A549 (cell line): ENCODE measurements around the gene DACT2. TPM values are rescaled to one million over a fixed set of nuclear protein-coding genes. Genes with fewer than 3 reads are reported as not detected.
"Not testable (repeated sequence)": the region's sequence is repeated elsewhere in the genome, so short reads cannot be mapped to it uniquely, and the experiment has no call there.

ENCODE experiments used
- ATAC-seq, 2 experiments: fragments of 200-7000 bp in 1 of 2; fragments of >200 bp in 1 of 2; cut with Nextera tagmentation in 1 of 2; cut with Tn5 transposase in 1 of 2; 3 replicates each; pipeline versions ENCODE4 v1.8.0 to v1.9.1; 2018 to 2020; ENCODE audit warnings: mild to moderate bottlenecking in 1 of 2, moderate library complexity in 1 of 2
- CTCF ChIA-PET: fragments of 300-600 bp; sonication (Branson Sonifier 250); formaldehyde crosslinking; extraction: SDS; loops from one replicate; lab custom pipeline; 2021; ENCODE audit warnings: antibody characterized with exemption, inconsistent platforms; lab: Yijun Ruan, JAX
- POLR2A ChIA-PET: fragments of 350-600 bp; formaldehyde crosslinking; extraction: SDS; loops from one replicate; lab custom pipeline; 2021; ENCODE audit warnings: antibody characterized with exemption, inconsistent platforms; lab: Yijun Ruan, JAX
- DNase-seq, 2 experiments: peaks; one replicate each; pipeline versions ENCODE4 v3.0.0 to v3.0.0-alpha.2; 2011 to 2016; ENCODE audit warnings: low read depth in 1 of 2, low spot score in 1 of 2
- FAIRE-seq: peaks from 2 replicates; lab custom pipeline; 2011; peaks lifted over from hg19 to GRCh38; lab: Jason Lieb, UNC
- H3K27ac ChIP-seq, 2 experiments: fragments of >200 bp; sonication (Bioruptor Twin); formaldehyde crosslinking; 3 replicates each; pipeline ENCODE4 v1.5.1; 2016 to 2017
- H3K4me1 ChIP-seq: fragments of >200 bp; sonication (Bioruptor Twin); formaldehyde crosslinking; 3 replicates; pipeline ENCODE4 v1.6.1; 2016
- H3K4me2 ChIP-seq: fragments of >200 bp; sonication (Bioruptor Twin); formaldehyde crosslinking; 3 replicates; pipeline ENCODE4 v1.6.1; 2016
- H3K4me3 ChIP-seq: fragments of >200 bp; sonication (Bioruptor Twin); formaldehyde crosslinking; 3 replicates; pipeline ENCODE4 v1.5.1; 2016
- H3K9me3 ChIP-seq: fragments of >200 bp; sonication (Bioruptor Twin); formaldehyde crosslinking; 3 replicates; pipeline ENCODE4 v1.6.1; 2016
- CBX8 ChIP-seq: fragments of 200-600 bp; sonication (generic); IDR thresholded peaks from 2 replicates; pipeline ENCODE4 v1.6.1; 2016
- CHD2 ChIP-seq: fragments of 150-350 bp; IDR thresholded peaks from 2 replicates; pipeline ENCODE4 v1.6.1; 2014; ENCODE audit warnings: low read length; ENCODE audit not compliant: partially characterized antibody
- EHMT2 ChIP-seq: fragments of 200-600 bp; sonication (generic); IDR thresholded peaks from 2 replicates; pipeline ENCODE4 v1.6.1; 2016; ENCODE audit warnings: antibody characterized with exemption, low read depth, mild to moderate bottlenecking, moderate library complexity
- FOSL2 ChIP-seq, 2 experiments: fragments of 450-650 bp in 1 of 2; fragments of >200 bp in 1 of 2; sonication (Bioruptor Twin) in 1 of 2; formaldehyde crosslinking; IDR thresholded peaks; 2 replicates each; pipeline versions ENCODE4 v1.5.0 to v1.6.1; 2016 to 2020; ENCODE audit warnings: mild to moderate bottlenecking in 1 of 2, moderate library complexity in 1 of 2
- KDM5A ChIP-seq: fragments of 200-600 bp; sonication (generic); IDR thresholded peaks from 2 replicates; pipeline ENCODE4 v1.6.1; 2016; ENCODE audit warnings: antibody characterized with exemption, mild to moderate bottlenecking
- MAFK ChIP-seq: fragments of 450-650 bp; IDR thresholded peaks from 2 replicates; pipeline ENCODE4 v1.6.1; 2014; ENCODE audit not compliant: partially characterized antibody
- MAZ ChIP-seq: fragments of 150-350 bp; IDR thresholded peaks from 2 replicates; pipeline ENCODE4 v1.6.1; 2014; ENCODE audit warnings: antibody characterized with exemption, low read depth, low read length, borderline replicate concordance
- SMC3 ChIP-seq: fragments of >200 bp; sonication (Bioruptor Twin); formaldehyde crosslinking; IDR thresholded peaks from 3 replicates; pipeline ENCODE4 v1.6.1; 2018; ENCODE audit warnings: inconsistent platforms
- TP53 ChIP-seq: fragments of 250-450 bp; sonication (Bioruptor Pico); IDR thresholded peaks from 2 replicates; pipeline ENCODE4 v1.5.0; 2021; ENCODE audit warnings: mild to moderate bottlenecking, moderate library complexity
- ZC3H11A ChIP-seq: fragments of 450-650 bp; IDR thresholded peaks from 2 replicates; pipeline ENCODE4 v1.6.1; 2014; ENCODE audit warnings: antibody characterized with exemption, mild to moderate bottlenecking
- ZNF302 ChIP-seq: fragments of 250-450 bp; sonication (Bioruptor Pico); IDR thresholded peaks from 2 replicates; pipeline ENCODE4 v1.9.0; 2021; ENCODE audit warnings: inconsistent platforms, mild to moderate bottlenecking, moderate library complexity
- ZSCAN20 ChIP-seq: fragments of 250-450 bp; sonication (Bioruptor Pico); IDR thresholded peaks from 2 replicates; pipeline ENCODE4 v1.8.0; 2022; ENCODE audit warnings: mild to moderate bottlenecking, moderate library complexity
- WGBS: methylation state at CpG from one replicate; pipeline ENCODE4 v1.1.6; 2017; ENCODE audit errors: missing lambda C conversion rate; 5-methylcytosine and 5-hydroxymethylcytosine counted together
- polyA plus RNA-seq, 4 experiments: library from polyadenylated mRNA; depleted of rRNA in 3 of 4; stranded (reverse); fragments of >200 nt; fragmentation: RNase III in 1 of 4; extraction: RNeasy Plus Mini Kit Qiagen cat#74134 plus additional on column Dnase treatment in 1 of 4; gene quantifications; 2 replicates in 3 of 4; 3 replicates in 1 of 4; pipeline ENCODE4 v1.2.3, GENCODE V29; 2011 to 2017
- TF ChIP-seq, protein P1 (sequence below): fragments of 250-450 bp; sonication (Bioruptor Pico); IDR thresholded peaks from 2 replicates; pipeline ENCODE4 v1.5.0; 2021; ENCODE audit warnings: mild to moderate bottlenecking, moderate library complexity, borderline replicate concordance
- TF ChIP-seq, protein P2 (sequence below): IDR thresholded peaks from 2 replicates; pipeline ENCODE4 v1.6.1; 2012
- TF ChIP-seq, protein P3 (sequence below): fragments of >200 bp; sonication (Bioruptor Twin); formaldehyde crosslinking; IDR thresholded peaks from 2 replicates; pipeline ENCODE4 v1.6.1; 2016
- TF ChIP-seq, protein P4 (sequence below): fragments of 200-600 bp; sonication (generic); IDR thresholded peaks from 2 replicates; pipeline ENCODE4 v1.6.1; 2016; ENCODE audit warnings: antibody characterized with exemption, mild to moderate bottlenecking, moderate library complexity

The DACT2 gene
- polyA plus RNA-seq, 2 of the 4 experiments (the other 2 are of a cell fraction) = 0.63 to 1.5 TPM

DNA sequence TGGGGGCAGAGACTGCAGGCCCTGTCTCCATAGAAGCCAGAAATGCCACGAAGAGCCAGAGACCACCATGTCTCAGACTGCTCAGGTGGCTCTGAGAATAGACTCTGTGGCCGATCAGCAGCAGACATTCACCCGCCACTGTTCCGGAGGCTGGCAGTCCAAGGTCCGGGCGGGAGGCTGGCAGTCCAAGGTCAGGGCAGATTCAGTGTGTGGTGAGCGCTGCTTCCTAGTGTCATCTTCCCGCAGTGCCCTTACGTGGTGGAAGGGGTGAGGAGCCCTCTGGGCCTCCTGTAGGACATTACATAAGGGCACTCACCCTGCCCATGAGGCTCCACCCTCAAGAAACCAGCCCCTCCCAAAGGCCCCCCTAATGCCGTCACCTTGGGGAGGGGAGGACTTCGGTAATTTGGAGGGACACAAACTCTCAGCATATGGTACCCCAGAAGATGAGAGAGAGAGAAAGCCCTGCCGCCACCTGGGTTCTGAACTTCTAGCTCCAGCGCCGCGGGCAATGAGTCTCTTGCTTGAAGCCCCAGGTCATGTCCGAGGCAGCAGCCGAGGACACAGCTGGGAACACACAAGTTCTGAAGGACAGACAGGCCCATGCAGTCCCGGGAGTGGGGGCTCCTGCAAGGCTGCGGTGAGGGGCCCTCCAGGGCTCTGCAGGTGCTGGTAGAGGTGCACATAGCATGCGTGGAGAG lies 36.4 kb downstream of the DACT2 start:
- CTCF ChIA-PET = no interaction called here
- TF ChIP-seq EHMT2 (no peak), MAZ (no peak), TP53 (no peak), MAFK (no peak), KDM5A (no peak), ZC3H11A (no peak), SMC3 (no peak), CHD2 (no peak), CBX8 (no peak)
- TF ChIP-seq, protein P1, sequence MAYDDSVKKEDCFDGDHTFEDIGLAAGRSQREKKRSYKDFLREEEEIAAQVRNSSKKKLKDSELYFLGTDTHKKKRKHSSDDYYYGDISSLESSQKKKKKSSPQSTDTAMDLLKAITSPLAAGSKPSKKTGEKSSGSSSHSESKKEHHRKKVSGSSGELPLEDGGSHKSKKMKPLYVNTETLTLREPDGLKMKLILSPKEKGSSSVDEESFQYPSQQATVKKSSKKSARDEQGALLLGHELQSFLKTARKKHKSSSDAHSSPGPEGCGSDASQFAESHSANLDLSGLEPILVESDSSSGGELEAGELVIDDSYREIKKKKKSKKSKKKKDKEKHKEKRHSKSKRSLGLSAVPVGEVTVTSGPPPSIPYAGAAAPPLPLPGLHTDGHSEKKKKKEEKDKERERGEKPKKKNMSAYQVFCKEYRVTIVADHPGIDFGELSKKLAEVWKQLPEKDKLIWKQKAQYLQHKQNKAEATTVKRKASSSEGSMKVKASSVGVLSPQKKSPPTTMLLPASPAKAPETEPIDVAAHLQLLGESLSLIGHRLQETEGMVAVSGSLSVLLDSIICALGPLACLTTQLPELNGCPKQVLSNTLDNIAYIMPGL (CRISPR knock-in tag) = no peak
- TF ChIP-seq, protein P2, sequence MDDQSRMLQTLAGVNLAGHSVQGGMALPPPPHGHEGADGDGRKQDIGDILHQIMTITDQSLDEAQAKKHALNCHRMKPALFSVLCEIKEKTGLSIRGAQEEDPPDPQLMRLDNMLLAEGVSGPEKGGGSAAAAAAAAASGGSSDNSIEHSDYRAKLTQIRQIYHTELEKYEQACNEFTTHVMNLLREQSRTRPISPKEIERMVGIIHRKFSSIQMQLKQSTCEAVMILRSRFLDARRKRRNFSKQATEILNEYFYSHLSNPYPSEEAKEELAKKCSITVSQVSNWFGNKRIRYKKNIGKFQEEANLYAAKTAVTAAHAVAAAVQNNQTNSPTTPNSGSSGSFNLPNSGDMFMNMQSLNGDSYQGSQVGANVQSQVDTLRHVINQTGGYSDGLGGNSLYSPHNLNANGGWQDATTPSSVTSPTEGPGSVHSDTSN = no peak
- TF ChIP-seq, protein P3, sequence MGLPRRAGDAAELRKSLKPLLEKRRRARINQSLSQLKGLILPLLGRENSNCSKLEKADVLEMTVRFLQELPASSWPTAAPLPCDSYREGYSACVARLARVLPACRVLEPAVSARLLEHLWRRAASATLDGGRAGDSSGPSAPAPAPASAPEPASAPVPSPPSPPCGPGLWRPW = no peak
- TF ChIP-seq, protein P4, sequence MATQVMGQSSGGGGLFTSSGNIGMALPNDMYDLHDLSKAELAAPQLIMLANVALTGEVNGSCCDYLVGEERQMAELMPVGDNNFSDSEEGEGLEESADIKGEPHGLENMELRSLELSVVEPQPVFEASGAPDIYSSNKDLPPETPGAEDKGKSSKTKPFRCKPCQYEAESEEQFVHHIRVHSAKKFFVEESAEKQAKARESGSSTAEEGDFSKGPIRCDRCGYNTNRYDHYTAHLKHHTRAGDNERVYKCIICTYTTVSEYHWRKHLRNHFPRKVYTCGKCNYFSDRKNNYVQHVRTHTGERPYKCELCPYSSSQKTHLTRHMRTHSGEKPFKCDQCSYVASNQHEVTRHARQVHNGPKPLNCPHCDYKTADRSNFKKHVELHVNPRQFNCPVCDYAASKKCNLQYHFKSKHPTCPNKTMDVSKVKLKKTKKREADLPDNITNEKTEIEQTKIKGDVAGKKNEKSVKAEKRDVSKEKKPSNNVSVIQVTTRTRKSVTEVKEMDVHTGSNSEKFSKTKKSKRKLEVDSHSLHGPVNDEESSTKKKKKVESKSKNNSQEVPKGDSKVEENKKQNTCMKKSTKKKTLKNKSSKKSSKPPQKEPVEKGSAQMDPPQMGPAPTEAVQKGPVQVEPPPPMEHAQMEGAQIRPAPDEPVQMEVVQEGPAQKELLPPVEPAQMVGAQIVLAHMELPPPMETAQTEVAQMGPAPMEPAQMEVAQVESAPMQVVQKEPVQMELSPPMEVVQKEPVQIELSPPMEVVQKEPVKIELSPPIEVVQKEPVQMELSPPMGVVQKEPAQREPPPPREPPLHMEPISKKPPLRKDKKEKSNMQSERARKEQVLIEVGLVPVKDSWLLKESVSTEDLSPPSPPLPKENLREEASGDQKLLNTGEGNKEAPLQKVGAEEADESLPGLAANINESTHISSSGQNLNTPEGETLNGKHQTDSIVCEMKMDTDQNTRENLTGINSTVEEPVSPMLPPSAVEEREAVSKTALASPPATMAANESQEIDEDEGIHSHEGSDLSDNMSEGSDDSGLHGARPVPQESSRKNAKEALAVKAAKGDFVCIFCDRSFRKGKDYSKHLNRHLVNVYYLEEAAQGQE = no peak
- TF ChIP-seq, all 56 proteins: peak for 0

DNA sequence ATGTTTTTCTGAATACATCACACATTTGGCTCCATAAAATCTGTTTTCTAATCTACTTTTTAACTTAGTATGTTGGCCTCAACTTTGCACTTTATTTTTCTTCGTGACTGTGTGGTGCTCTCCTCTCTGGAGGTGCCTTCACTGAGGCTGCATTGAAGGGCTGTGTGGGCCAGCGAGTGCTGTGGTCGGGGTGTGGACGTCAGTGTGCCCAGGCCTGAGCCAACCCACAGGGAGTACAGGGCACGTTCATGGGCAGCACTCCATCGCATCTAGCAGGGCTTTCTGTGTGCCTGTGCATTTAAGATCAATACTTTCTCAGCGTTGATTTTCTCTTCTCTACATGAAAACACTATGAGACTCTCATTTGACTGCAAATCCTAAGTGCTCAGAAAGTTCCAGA lies 37.8 kb downstream of the DACT2 start:
- ATAC-seq (no peak), DNase-seq (no peak)
- CTCF ChIA-PET = no interaction called here
- no peaks in the 10 kb centered on the region for H3K4me1 ChIP-seq
- no peak for TF ChIP-seq EHMT2
- TF ChIP-seq FOSL2 (IDR thresholded peaks at IDR 0.05) = no peak
- no peak for TF ChIP-seq FOSL2 (CRISPR knock-in tag; IDR thresholded peaks at IDR 0.05)
- TF ChIP-seq ZSCAN20 = no peak
- TF ChIP-seq ZNF302 (CRISPR knock-in tag) = no peak
- TF ChIP-seq, all 56 proteins: peak for 0
- Histone ChIP-seq H3K4me3 (no peak overlapping the region), H3K9me3 (no peaks in the 10 kb centered on the region), H3K4me2 (no peak overlapping the region), H3K27ac (no peak overlapping the region)
- POLR2A ChIA-PET = no interaction called here
- WGBS = 70% methylated on average over 7 of the region's 7 CpGs
- no peak for FAIRE-seq

More for the DNA sequence above, 36.4 kb downstream of the DACT2 start:
- 73% methylated on average over 10 of the region's 20 CpGs for WGBS
- POLR2A ChIA-PET = no interaction called here
- Histone ChIP-seq H3K4me1 (no peaks in the 10 kb centered on the region), H3K9me3 (no peaks in the 10 kb centered on the region), H3K4me2 (no peak overlapping the region), H3K4me3 (no peak overlapping the region), H3K27ac (no peak overlapping the region)
- no peak for ATAC-seq
- DNase-seq = no peak
- no peak for FAIRE-seq

DNA sequence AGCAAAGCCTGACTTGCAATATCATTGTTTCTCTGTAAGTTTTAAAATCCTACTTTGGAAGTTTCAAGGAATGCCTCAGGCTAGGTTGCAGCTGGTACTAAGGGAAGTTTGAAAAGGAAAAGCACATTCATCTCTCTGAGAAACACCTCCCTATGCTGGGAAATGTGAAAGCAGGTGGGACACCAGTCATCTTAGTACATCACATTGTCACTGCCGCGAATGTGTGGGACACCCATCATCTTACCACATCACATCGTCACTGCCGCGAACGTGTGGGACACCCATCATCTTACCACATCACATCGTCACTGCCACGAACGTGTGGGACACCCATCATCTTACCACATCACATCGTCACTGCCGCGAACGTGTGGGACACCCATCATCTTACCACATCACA lies 38.3 kb downstream of the DACT2 start:
- H3K4me1 ChIP-seq, POLR2A ChIA-PET, H3K4me2 ChIP-seq, H3K4me3 ChIP-seq, CTCF ChIA-PET, DNase-seq, FAIRE-seq, H3K27ac ChIP-seq, H3K9me3 ChIP-seq, ATAC-seq: not testable (repeated sequence)
- 98% methylated on average over 8 of the region's 13 CpGs for WGBS
